B cell (primary cell): ENCODE results near the gene CACNB4. TPM values are rescaled to one million over a fixed set of nuclear protein-coding genes. Genes with fewer than 3 reads are reported as not detected.

Experiments
- ATAC-seq: fragments of 200-7000 bp; cut with Tn5 transposase; one replicate; pipeline ENCODE4 v1.10.0; 2021; ENCODE audit warnings: low read depth, mild to moderate bottlenecking, moderate number of reproducible peaks, moderate library complexity
- CTCF ChIA-PET: fragments of 350-600 bp; sonication (Branson Sonifier 250); formaldehyde crosslinking; loops from one replicate; lab custom pipeline; 2021; ENCODE audit warnings: antibody characterized with exemption, inconsistent platforms; lab: Charles Lee
- POLR2A ChIA-PET: fragments of 350-600 bp; sonication (Branson Sonifier 250); formaldehyde crosslinking; loops from one replicate; lab custom pipeline; 2021; ENCODE audit warnings: antibody characterized with exemption; lab: Charles Lee
- DNase-seq: peaks from one replicate; pipeline ENCODE4 v3.0.0; 2013
- H2AFZ ChIP-seq: 2 replicates; pipeline ENCODE4 v1.6.1; 2012; ENCODE audit warnings: mild to moderate bottlenecking, low read depth, low read length; ENCODE audit not compliant: insufficient read depth, poor library complexity, severe bottlenecking
- H3K27ac ChIP-seq, 2 donors: 1 replicate in 1 of 2; 2 replicates in 1 of 2; pipeline ENCODE4 v1.5.1; 2012 to 2013; ENCODE audit warnings: low read length in 2 of 2, mild to moderate bottlenecking in 2 of 2, moderate library complexity in 1 of 2
- H3K27me3 ChIP-seq, 4 experiments: fragments of 200-600 bp in 1 of 4; sonication (generic) in 1 of 4; replicated peaks in 1 of 4; 1 replicate in 2 of 4; 2 replicates in 2 of 4; pipeline versions ENCODE4 v1.6.1 to v1.7.0; 2013 to 2016; ENCODE audit warnings: low read length in 3 of 4, mild to moderate bottlenecking in 2 of 4, mixed read lengths in 1 of 4, moderate library complexity in 1 of 4; ENCODE audit not compliant: insufficient read depth in 4 of 4, control insufficient read depth in 3 of 4; ENCODE audit errors: control extremely low read depth in 1 of 4
- H3K36me3 ChIP-seq, 2 experiments: replicated peaks in 1 of 2; 1 replicate in 1 of 2; 2 replicates in 1 of 2; pipeline versions ENCODE4 v1.6.1 to v1.7.1; 2013; ENCODE audit warnings: low read length in 1 of 2; ENCODE audit not compliant: insufficient read depth in 2 of 2, control insufficient read depth in 1 of 2; ENCODE audit errors: control extremely low read depth in 1 of 2, extremely low read depth in 1 of 2
- H3K4me1 ChIP-seq, 2 donors: fragments of 200-600 bp in 1 of 2; sonication (generic) in 1 of 2; 1 replicate in 1 of 2; 2 replicates in 1 of 2; pipeline versions ENCODE4 v1.5.1 to v1.6.1; 2013 to 2017; ENCODE audit warnings: low read length in 2 of 2; ENCODE audit not compliant: control insufficient read depth in 2 of 2, insufficient read depth in 2 of 2
- H3K4me2 ChIP-seq: replicated peaks from 2 replicates; pipeline ENCODE3; 2012; ENCODE audit warnings: mild to moderate bottlenecking, low read depth, low read length; ENCODE audit not compliant: poor library complexity, severe bottlenecking
- H3K4me3 ChIP-seq, 5 experiments: fragments of 200-600 bp in 1 of 5; sonication (generic) in 1 of 5; 1 replicate in 3 of 5; 2 replicates in 2 of 5; pipeline versions ENCODE4 v1.5.1 to v1.7.0; 2011 to 2016; ENCODE audit warnings: low read length in 4 of 5, mild to moderate bottlenecking in 4 of 5, low read depth in 2 of 5, control low read depth in 1 of 5, moderate library complexity in 1 of 5; ENCODE audit not compliant: insufficient read depth in 1 of 5; ENCODE audit errors: control extremely low read depth in 1 of 5, extremely low read depth in 1 of 5
- H3K79me2 ChIP-seq: fragments of 200-600 bp; sonication (generic); one replicate; pipeline ENCODE4 v1.6.0; 2016; ENCODE audit warnings: low read length; ENCODE audit not compliant: control insufficient read depth, insufficient read depth
- H3K9ac ChIP-seq: fragments of 200-600 bp; sonication (generic); 2 replicates; pipeline ENCODE4 v1.6.1; 2017; ENCODE audit warnings: mild to moderate bottlenecking, low read length, moderate library complexity
- H3K9me3 ChIP-seq, 3 donors: one replicate each; pipeline versions ENCODE4 v1.6.1 to v1.7.1; 2013; ENCODE audit warnings: low read length in 2 of 3; ENCODE audit not compliant: control insufficient read depth in 2 of 3, insufficient read depth in 1 of 3; ENCODE audit errors: control extremely low read depth in 1 of 3
- H4K20me1 ChIP-seq: 2 replicates; pipeline ENCODE4 v1.6.0; 2012; ENCODE audit warnings: mild to moderate bottlenecking, low read length; ENCODE audit not compliant: insufficient read depth, control insufficient read depth, poor library complexity, severe bottlenecking
- H3K27ac Mint-ChIP-seq: one replicate; pipeline ENCODE4 v1.8.0; 2021; ENCODE audit warnings: mixed read lengths
- H3K27me3 Mint-ChIP-seq: one replicate; pipeline ENCODE4 v1.8.0; 2021; ENCODE audit warnings: mixed read lengths
- H3K4me1 Mint-ChIP-seq: one replicate; pipeline ENCODE4 v1.8.0; 2021; ENCODE audit warnings: mixed read lengths
- H3K4me3 Mint-ChIP-seq: one replicate; pipeline ENCODE4 v1.8.0; 2021; ENCODE audit warnings: mixed read lengths
- H3K9me3 Mint-ChIP-seq: one replicate; pipeline ENCODE4 v1.8.0; 2022; ENCODE audit warnings: mixed read lengths; ENCODE audit not compliant: insufficient read depth
- CTCF ChIP-seq: fragments of 200-600 bp; IDR thresholded peaks from one replicate; pipeline ENCODE4 v1.8.0; 2022; ENCODE audit warnings: antibody characterized with exemption, mild to moderate bottlenecking
- EZH2 ChIP-seq: IDR thresholded peaks from 2 replicates; pipeline ENCODE4 v1.6.1; 2012; ENCODE audit warnings: borderline replicate concordance, low read depth, mild to moderate bottlenecking, moderate library complexity, low read length; ENCODE audit not compliant: insufficient read depth, poor library complexity, severe bottlenecking
- WGBS: methylation state at CpG from one replicate; pipeline ENCODE4 v1.1.5; 2013; ENCODE audit warnings: missing lambda C conversion rate; ENCODE audit not compliant: insufficient coverage; 5-methylcytosine and 5-hydroxymethylcytosine counted together
- intact Hi-C: fragments of 100-400 bp; cut with micrococcal nuclease; formaldehyde crosslinking; loops from one replicate; pipeline ENCODE4 v1.10.0; 2022
- polyA plus RNA-seq: library from polyadenylated mRNA; depleted of rRNA; stranded (reverse); fragments of >200 nt; gene quantifications from 2 replicates; pipeline ENCODE4 v1.2.3, GENCODE V29; 2012
- total RNA-seq, 2 donors: library from RNA; stranded (reverse); fragments of 120-200 nt in 1 of 2; gene quantifications; 1 replicate in 1 of 2; 2 replicates in 1 of 2; pipeline versions ENCODE4 v1.2.3 to v1.2.4, GENCODE V29; 2013 to 2022

The CACNB4 gene
- total and polyA plus RNA-seq, 2 donors (not counting 1 experiment from before 2014, with no cell fraction given): 0.12 to 1.4 TPM

- DNase-seq (no peak), ATAC-seq (no peak)
- Histone ChIP-seq H3K27ac (no peak overlapping the region), H3K79me2 (no peaks in the 10 kb centered on the region), H3K9ac (no peak overlapping the region), H3K27me3 (no peaks in the 10 kb centered on the region), H3K4me2 (no peak overlapping the region), H3K36me3 (no peaks in the 10 kb centered on the region), H3K4me3 (no peak overlapping the region), H4K20me1 (no peaks in the 10 kb centered on the region), H3K9me3 (no peaks in the 10 kb centered on the region), H2AFZ (no peak overlapping the region), H3K4me1 (no peaks in the 10 kb centered on the region)
- Mint-ChIP-seq H3K27me3 (no peaks in the 10 kb centered on the region), H3K4me3 (no peak overlapping the region), H3K9me3 (no peaks in the 10 kb centered on the region), H3K27ac (no peak overlapping the region), H3K4me1 (no peaks in the 10 kb centered on the region)
- TF ChIP-seq CTCF: no peak
- no peak for TF ChIP-seq EZH2
- POLR2A ChIA-PET: no interaction called here
- CTCF ChIA-PET: no interaction called here
- intact Hi-C loops: no loop called here
- 94% methylated on average over 3 of the region's 4 CpGs for WGBS
Observed at GRCh38 chr2:151961558-151961957, 137.3 kb downstream of the CACNB4 start.

GRCh38 chr2:151959238-151959637 is 139.6 kb downstream of the CACNB4 start:
- ChIA-PET CTCF (interaction anchor here (1.2 kb wide), 1 partner anchor 40 kb away, joined by 4 read pairs; no protein-coding TSS in a partner anchor), POLR2A (no interaction called here)
- no peaks in the 10 kb centered on the region for H3K9me3 Mint-ChIP-seq

More at GRCh38 chr2:151959238-151959637, 139.6 kb downstream of the CACNB4 start:
- Histone ChIP-seq H3K79me2 (no peaks in the 10 kb centered on the region), H3K27me3 (no peaks in the 10 kb centered on the region), H3K36me3 (no peaks in the 10 kb centered on the region), H3K4me3 (no peak overlapping the region), H3K9ac (no peak overlapping the region), H3K4me2 (no peak overlapping the region), H3K27ac (no peak overlapping the region), H4K20me1 (no peaks in the 10 kb centered on the region), H3K4me1 (no peaks in the 10 kb centered on the region), H3K9me3 (no peaks in the 10 kb centered on the region), H2AFZ (no peak overlapping the region)
- no peak overlapping the region for H3K4me3 Mint-ChIP-seq
- 80% methylated on average over 1 of the region's 1 CpG for WGBS
- H3K27me3 Mint-ChIP-seq: peaks cover 3% of the 10 kb centered on the region
- H3K27ac Mint-ChIP-seq: no peak overlapping the region
- ATAC-seq (no peak), DNase-seq (no peak)
- intact Hi-C loops: no loop called here
- H3K4me1 Mint-ChIP-seq: no peaks in the 10 kb centered on the region
- TF ChIP-seq EZH2: no peak
- TF ChIP-seq CTCF: no peak
